WTC11 (cell line): ENCODE measurements around the gene LCLAT1. TPM values are rescaled to one million over a fixed set of nuclear protein-coding genes. Genes with fewer than 3 reads are reported as not detected.

Source experiments
- ATAC-seq: fragments of 200-7000 bp; cut with Tn5 transposase; 2 replicates; pipeline ENCODE4 v1.10.0; 2021; ENCODE audit warnings: mild to moderate bottlenecking, moderate library complexity
- CTCF ChIA-PET: fragments of 300-600 bp; sonication (Branson Sonifier 250); formaldehyde crosslinking; loops from one replicate; lab custom pipeline; 2021; ENCODE audit warnings: antibody characterized with exemption; lab: Charles Lee
- POLR2A ChIA-PET: fragments of 350-600 bp; sonication (Branson Sonifier 250); formaldehyde crosslinking; loops from one replicate; lab custom pipeline; 2021; ENCODE audit warnings: antibody characterized with exemption; lab: Charles Lee
- DNase-seq: peaks from one replicate; pipeline ENCODE4 v3.0.0; 2021; ENCODE audit warnings: low spot score
- H3K27ac Mint-ChIP-seq: 2 replicates; pipeline ENCODE4 v1.8.0; 2021; ENCODE audit warnings: mixed read lengths
- H3K27me3 Mint-ChIP-seq: 2 replicates; pipeline ENCODE4 v1.8.0; 2021; ENCODE audit warnings: low read depth, mild to moderate bottlenecking, moderate library complexity, mixed read lengths
- H3K36me3 Mint-ChIP-seq: 2 replicates; pipeline ENCODE4 v1.8.0; 2021; ENCODE audit warnings: mixed read lengths
- H3K4me1 Mint-ChIP-seq: 2 replicates; pipeline ENCODE4 v1.8.0; 2022; ENCODE audit warnings: mixed read lengths
- H3K4me3 Mint-ChIP-seq: 2 replicates; pipeline ENCODE4 v1.8.0; 2021; ENCODE audit warnings: mild to moderate bottlenecking, moderate library complexity, mixed read lengths
- H3K9me3 Mint-ChIP-seq: 2 replicates; pipeline ENCODE4 v1.8.0; 2021; ENCODE audit warnings: mixed read lengths
- EMX1 ChIP-seq: fragments of 250-450 bp; sonication (Bioruptor Pico); IDR thresholded peaks from 2 replicates; pipeline ENCODE4 v1.8.0; 2021; ENCODE audit warnings: mild to moderate bottlenecking
- ETV6 ChIP-seq: sonication (generic); formaldehyde crosslinking; IDR thresholded peaks from 2 replicates; pipeline ENCODE4 v1.8.1; 2022; ENCODE audit warnings: mild to moderate bottlenecking, missing genetic modification reagents
- GABPB1 ChIP-seq: sonication (generic); formaldehyde crosslinking; IDR thresholded peaks from 2 replicates; pipeline ENCODE4 v1.8.1; 2023; ENCODE audit warnings: mild to moderate bottlenecking, missing genetic modification reagents
- GTF2I ChIP-seq: fragments of 250-450 bp; sonication (Bioruptor Pico); conservative IDR thresholded peaks from 2 replicates; pipeline ENCODE4 v1.4.0; 2021; ENCODE audit warnings: mild to moderate bottlenecking
- HMGA2 ChIP-seq: fragments of 250-450 bp; sonication (Bioruptor Pico); IDR thresholded peaks from 2 replicates; pipeline ENCODE4 v1.4.0; 2021; ENCODE audit warnings: mild to moderate bottlenecking, moderate library complexity
- IRF2 ChIP-seq: sonication (generic); formaldehyde crosslinking; IDR thresholded peaks from 2 replicates; pipeline ENCODE4 v1.8.0; 2022; ENCODE audit warnings: low read depth, missing genetic modification reagents, borderline replicate concordance
- SMAD4 ChIP-seq: sonication (generic); formaldehyde crosslinking; IDR thresholded peaks from 2 replicates; pipeline ENCODE4 v1.8.0; 2022; ENCODE audit warnings: mild to moderate bottlenecking, missing genetic modification reagents
- TCF7 ChIP-seq: sonication (generic); formaldehyde crosslinking; IDR thresholded peaks from 2 replicates; pipeline ENCODE4 v1.8.0; 2022; ENCODE audit warnings: mild to moderate bottlenecking, low read depth, missing genetic modification reagents, moderate library complexity
- TP53 ChIP-seq: sonication (generic); formaldehyde crosslinking; IDR thresholded peaks from 2 replicates; pipeline ENCODE4 v1.8.1; 2023; ENCODE audit warnings: mild to moderate bottlenecking, missing genetic modification reagents
- ZNF138 ChIP-seq: sonication (generic); formaldehyde crosslinking; conservative IDR thresholded peaks from 2 replicates; pipeline ENCODE4 v1.8.1; 2022; ENCODE audit warnings: mild to moderate bottlenecking, moderate library complexity, missing genetic modification reagents
- ZNF263 ChIP-seq: sonication (generic); formaldehyde crosslinking; IDR thresholded peaks from 2 replicates; pipeline ENCODE4 v1.8.1; 2022; ENCODE audit warnings: low read depth, mild to moderate bottlenecking, moderate library complexity, missing genetic modification reagents
- total RNA-seq: library from RNA; stranded (reverse); gene quantifications from 3 replicates; pipeline ENCODE4 v1.2.3, GENCODE V29; 2021
- TF ChIP-seq, protein P1 (sequence below): fragments of 200-600 bp; IDR thresholded peaks from 2 replicates; pipeline ENCODE4 v1.8.0; 2022; ENCODE audit warnings: antibody characterized with exemption
- TF ChIP-seq, protein P2 (sequence below): fragments of 250-450 bp; sonication (Bioruptor Pico); IDR thresholded peaks from 2 replicates; pipeline ENCODE4 v1.9.0; 2021; ENCODE audit warnings: mild to moderate bottlenecking, borderline replicate concordance
- TF ChIP-seq, protein P3 (sequence below): fragments of 250-450 bp; sonication (Bioruptor Pico); IDR thresholded peaks from 2 replicates; pipeline ENCODE4 v1.9.0; 2021; ENCODE audit warnings: mild to moderate bottlenecking

LCLAT1 gene
- total RNA-seq, 1 experiment from 2014 or later, result 22.3 TPM

DNA sequence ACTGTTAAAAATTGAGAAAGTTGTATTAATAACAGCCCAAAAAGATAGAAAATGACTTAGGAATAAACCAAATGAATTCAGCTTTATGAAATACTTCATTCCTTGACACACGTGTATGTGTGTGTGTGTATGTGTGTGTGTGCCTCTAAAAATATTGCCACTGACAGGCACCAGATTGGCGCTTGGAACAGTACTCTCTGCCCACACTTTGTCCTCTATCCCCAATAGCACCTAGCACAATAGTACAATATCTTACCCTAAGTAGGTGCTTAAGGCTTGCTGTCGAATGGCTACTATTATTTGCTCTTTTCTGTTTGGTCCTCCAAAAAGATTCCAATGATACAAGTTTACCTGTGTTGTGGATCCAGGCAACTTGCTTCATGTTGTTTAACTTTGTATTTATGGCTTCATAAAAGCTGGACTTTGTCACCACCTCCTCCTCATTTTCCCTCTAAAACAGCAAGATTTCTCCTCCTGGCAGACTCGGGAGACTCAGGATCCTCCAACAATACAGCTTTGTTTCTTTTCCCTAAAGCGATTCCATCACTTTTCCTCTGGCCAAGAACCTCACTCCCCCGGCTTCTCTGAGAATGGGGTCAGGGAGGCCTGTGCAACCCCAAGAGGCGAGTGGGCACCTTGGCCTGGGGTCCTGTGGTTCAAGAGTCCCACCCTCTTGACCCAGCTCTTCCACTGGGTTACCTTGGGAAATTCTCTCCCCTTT, 43.3 kb upstream of the LCLAT1 start:
- Mint-ChIP-seq H3K36me3 (peaks cover 6% of the 10 kb centered on the region), H3K27ac (peak overlapping the region; percentile 8; the same call in 1 of the 2 replicates), H3K9me3 (peaks cover 9% of the 10 kb centered on the region), H3K27me3 (peaks cover 44% of the 10 kb centered on the region), H3K4me1 (peaks cover 48% of the 10 kb centered on the region), H3K4me3 (no peak overlapping the region; the same call in 1 of the 2 replicates)
- TF ChIP-seq TCF7 (CRISPR knock-in tag), result no peak
- TF ChIP-seq ETV6 (CRISPR knock-in tag), result no peak
- no peak for TF ChIP-seq IRF2 (CRISPR knock-in tag)
- TF ChIP-seq GABPB1 (CRISPR knock-in tag), result no peak
- TF ChIP-seq, protein P1, sequence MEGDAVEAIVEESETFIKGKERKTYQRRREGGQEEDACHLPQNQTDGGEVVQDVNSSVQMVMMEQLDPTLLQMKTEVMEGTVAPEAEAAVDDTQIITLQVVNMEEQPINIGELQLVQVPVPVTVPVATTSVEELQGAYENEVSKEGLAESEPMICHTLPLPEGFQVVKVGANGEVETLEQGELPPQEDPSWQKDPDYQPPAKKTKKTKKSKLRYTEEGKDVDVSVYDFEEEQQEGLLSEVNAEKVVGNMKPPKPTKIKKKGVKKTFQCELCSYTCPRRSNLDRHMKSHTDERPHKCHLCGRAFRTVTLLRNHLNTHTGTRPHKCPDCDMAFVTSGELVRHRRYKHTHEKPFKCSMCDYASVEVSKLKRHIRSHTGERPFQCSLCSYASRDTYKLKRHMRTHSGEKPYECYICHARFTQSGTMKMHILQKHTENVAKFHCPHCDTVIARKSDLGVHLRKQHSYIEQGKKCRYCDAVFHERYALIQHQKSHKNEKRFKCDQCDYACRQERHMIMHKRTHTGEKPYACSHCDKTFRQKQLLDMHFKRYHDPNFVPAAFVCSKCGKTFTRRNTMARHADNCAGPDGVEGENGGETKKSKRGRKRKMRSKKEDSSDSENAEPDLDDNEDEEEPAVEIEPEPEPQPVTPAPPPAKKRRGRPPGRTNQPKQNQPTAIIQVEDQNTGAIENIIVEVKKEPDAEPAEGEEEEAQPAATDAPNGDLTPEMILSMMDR, result no peak
- no peak for TF ChIP-seq TP53 (CRISPR knock-in tag)
- TF ChIP-seq HMGA2 (CRISPR knock-in tag), result no peak
- TF ChIP-seq EMX1 (CRISPR knock-in tag), result no peak
- TF ChIP-seq, protein P2, sequence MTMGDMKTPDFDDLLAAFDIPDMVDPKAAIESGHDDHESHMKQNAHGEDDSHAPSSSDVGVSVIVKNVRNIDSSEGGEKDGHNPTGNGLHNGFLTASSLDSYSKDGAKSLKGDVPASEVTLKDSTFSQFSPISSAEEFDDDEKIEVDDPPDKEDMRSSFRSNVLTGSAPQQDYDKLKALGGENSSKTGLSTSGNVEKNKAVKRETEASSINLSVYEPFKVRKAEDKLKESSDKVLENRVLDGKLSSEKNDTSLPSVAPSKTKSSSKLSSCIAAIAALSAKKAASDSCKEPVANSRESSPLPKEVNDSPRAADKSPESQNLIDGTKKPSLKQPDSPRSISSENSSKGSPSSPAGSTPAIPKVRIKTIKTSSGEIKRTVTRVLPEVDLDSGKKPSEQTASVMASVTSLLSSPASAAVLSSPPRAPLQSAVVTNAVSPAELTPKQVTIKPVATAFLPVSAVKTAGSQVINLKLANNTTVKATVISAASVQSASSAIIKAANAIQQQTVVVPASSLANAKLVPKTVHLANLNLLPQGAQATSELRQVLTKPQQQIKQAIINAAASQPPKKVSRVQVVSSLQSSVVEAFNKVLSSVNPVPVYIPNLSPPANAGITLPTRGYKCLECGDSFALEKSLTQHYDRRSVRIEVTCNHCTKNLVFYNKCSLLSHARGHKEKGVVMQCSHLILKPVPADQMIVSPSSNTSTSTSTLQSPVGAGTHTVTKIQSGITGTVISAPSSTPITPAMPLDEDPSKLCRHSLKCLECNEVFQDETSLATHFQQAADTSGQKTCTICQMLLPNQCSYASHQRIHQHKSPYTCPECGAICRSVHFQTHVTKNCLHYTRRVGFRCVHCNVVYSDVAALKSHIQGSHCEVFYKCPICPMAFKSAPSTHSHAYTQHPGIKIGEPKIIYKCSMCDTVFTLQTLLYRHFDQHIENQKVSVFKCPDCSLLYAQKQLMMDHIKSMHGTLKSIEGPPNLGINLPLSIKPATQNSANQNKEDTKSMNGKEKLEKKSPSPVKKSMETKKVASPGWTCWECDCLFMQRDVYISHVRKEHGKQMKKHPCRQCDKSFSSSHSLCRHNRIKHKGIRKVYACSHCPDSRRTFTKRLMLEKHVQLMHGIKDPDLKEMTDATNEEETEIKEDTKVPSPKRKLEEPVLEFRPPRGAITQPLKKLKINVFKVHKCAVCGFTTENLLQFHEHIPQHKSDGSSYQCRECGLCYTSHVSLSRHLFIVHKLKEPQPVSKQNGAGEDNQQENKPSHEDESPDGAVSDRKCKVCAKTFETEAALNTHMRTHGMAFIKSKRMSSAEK (CRISPR knock-in tag), result no peak
- TF ChIP-seq GTF2I, result no peak
- TF ChIP-seq, protein P3, sequence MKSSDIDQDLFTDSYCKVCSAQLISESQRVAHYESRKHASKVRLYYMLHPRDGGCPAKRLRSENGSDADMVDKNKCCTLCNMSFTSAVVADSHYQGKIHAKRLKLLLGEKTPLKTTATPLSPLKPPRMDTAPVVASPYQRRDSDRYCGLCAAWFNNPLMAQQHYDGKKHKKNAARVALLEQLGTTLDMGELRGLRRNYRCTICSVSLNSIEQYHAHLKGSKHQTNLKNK, result no peak
- TF ChIP-seq ZNF138 (CRISPR knock-in tag), result no peak
- CTCF ChIA-PET, result interaction anchor here (1.3 to 2.1 kb wide), 2 partner anchors 10 to 211 kb away, joined by 3 to 8 read pairs; no protein-coding TSS in a partner anchor
- ATAC-seq (no peak), DNase-seq (no peak)
- POLR2A ChIA-PET, result no interaction called here

DNA sequence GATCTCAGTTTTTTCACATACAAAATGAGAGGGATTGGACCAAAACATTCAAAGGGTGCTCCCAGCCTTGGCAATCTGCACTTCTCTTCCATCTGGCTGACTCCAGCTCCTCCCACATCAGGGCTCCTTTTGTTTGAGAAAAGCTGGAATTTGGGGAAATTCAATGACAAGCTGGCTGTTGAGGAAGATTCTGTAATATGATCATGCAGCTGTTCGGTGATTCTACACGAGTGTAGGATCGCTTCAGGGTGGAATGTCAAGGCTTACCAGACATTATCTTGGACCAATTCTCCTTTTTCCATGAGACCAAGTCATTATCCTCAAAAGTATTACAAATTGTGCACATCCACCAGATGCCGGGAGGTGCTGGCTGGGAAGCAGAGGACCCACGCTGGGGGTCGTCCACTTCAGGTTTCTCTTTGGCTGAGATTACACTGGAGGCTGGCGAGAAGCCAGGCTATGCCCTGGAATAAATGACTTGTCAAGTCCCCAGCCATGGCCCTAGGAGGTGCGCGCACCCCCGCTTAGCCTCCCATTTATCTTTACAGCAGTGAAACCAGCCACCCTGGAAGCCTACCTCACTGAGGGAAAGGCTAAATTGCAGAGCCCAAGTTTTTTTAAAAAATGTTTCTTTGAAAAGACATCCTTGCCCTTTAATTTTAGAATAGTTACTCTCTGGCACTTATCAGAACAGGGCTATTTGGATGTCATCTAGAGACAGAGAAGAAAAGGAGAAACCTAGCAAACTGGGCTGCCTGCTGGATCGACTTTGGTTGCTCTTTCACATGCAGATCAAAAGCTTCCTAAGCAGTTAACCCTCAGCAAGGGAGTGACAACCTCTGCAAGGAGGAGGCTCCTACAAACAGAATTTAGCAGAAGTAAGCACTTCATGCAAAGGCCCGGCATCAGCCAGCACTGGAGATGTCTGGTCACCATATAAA, 42.5 kb upstream of the LCLAT1 start:
- H3K27ac Mint-ChIP-seq, result peak overlapping the region; percentile 43
- peaks cover 9% of the 10 kb centered on the region for H3K9me3 Mint-ChIP-seq
- H3K4me3 Mint-ChIP-seq, result peak overlapping the region; percentile 38
- TF ChIP-seq SMAD4 (CRISPR knock-in tag) (no peak), ZNF263 (peak; percentile 47; the same call in 1 of the 2 replicates)
- TF ChIP-seq, all 79 proteins: peak for 1
- ATAC-seq (peak; percentile 82), DNase-seq (no peak)
- Mint-ChIP-seq H3K4me1 (peaks cover 49% of the 10 kb centered on the region), H3K36me3 (peaks cover 6% of the 10 kb centered on the region), H3K27me3 (peaks cover 45% of the 10 kb centered on the region)
- CTCF ChIA-PET, result interaction anchor here (1.0 to 2.1 kb wide), 3 partner anchors 11 to 307 kb away, joined by 3 to 8 read pairs (median 6); no protein-coding TSS in a partner anchor
- POLR2A ChIA-PET, result interaction anchor here (0.5 kb wide), 1 partner anchor 65 kb away, joined by 6 read pairs; no protein-coding TSS in a partner anchor
